Iris pigment epithelial cell (primary cell): Measurements from ENCODE around the gene SPRN.
"Not testable (repeated sequence)": the region's sequence is repeated elsewhere in the genome, so short reads cannot be mapped to it uniquely, and the experiment has no call there.

Experiments used
- DNase-seq: peaks from one replicate; pipeline ENCODE4 v3.0.0-alpha.2; 2011; ENCODE audit warnings: low read depth

SPRN gene

DNA sequence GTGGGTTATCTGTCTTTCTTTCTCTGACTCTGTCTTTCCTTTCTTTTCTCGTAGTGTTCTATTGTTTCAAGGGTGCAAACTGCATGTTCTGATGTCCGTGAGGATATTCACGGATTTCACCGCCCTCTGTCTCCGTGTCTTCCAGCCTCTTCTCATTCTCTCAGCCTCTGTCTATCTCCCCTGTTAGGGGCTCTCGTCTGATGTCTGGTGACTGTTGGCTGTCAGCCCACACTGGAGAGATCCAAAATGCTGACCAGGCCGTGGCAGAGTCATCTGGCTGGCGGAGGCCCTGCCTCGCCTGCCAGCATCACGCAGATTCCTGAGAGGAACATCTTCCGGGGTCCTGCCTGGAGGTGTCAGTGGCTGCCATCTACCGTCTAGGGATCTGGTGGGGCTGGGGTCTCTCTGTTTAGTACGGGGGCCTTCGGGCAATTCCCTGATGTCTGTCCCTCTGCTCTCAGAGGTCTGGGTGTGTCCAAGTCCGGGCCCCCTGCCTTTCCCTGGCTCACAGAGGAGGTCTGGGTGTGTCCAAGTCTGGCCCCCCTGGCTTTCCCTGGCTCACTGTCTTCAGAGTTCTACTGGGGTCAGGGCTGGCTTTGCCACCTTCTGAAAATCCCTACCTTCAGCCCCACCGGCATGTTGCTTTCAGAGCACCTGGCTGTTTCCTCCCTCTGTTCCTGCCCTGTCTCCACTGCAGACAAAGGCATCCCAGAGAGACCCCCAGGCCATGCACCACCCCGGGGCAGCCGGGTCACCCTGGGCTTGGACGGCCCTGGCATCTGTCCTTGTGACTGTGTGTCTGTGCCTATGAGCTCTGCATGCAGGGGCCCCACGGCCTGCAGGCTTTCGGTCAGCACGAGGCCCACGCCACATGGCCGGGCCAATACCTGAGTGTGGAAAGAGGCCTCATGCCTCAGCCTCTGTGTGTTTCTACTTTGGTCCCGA is 15.4 kb upstream of the SPRN start:
- DNase-seq, result no peak

DNA sequence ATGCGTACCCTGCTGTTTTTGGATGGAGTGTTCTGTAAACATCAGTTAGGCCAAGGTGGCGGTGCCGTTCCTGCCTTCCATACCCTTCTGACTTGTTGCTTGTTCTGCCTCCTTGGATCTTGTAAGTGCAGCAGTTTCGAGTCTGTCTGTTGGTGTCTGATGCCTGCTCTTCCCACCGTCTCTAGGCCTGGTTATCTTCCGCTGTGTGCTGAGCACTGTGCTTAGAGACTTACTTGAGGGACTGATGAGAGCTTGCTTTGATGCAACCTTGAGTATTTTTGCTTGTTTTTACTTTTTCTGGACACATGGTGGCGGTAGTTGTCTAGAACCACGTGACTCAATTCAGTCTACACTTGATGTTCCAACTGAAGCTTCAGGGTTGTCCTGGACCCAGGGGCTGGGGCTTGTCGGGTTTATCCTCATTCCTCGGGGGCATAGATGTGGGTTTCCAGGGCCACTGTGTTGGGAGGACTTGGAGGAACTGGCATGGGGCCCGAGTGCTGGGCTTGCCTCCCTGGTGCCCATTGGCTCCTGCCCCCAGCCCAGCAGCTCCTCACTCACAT is 14.4 kb upstream of the SPRN start:
- DNase-seq, result peak; percentile 37

- not testable (repeated sequence) for DNase-seq
Measured at GRCh38 chr10:133432789-133433188, 8.4 kb upstream of the SPRN start.

- DNase-seq, result not testable (repeated sequence)
Measured at GRCh38 chr10:133431888-133432613, 7.6 kb upstream of the SPRN start.

GRCh38 chr10:133429571-133429970 is 5.1 kb upstream of the SPRN start:
- not testable (repeated sequence) for DNase-seq

GRCh38 chr10:133424102-133424501 is 323 bp downstream of the SPRN start:
- not testable (repeated sequence) for DNase-seq

DNA sequence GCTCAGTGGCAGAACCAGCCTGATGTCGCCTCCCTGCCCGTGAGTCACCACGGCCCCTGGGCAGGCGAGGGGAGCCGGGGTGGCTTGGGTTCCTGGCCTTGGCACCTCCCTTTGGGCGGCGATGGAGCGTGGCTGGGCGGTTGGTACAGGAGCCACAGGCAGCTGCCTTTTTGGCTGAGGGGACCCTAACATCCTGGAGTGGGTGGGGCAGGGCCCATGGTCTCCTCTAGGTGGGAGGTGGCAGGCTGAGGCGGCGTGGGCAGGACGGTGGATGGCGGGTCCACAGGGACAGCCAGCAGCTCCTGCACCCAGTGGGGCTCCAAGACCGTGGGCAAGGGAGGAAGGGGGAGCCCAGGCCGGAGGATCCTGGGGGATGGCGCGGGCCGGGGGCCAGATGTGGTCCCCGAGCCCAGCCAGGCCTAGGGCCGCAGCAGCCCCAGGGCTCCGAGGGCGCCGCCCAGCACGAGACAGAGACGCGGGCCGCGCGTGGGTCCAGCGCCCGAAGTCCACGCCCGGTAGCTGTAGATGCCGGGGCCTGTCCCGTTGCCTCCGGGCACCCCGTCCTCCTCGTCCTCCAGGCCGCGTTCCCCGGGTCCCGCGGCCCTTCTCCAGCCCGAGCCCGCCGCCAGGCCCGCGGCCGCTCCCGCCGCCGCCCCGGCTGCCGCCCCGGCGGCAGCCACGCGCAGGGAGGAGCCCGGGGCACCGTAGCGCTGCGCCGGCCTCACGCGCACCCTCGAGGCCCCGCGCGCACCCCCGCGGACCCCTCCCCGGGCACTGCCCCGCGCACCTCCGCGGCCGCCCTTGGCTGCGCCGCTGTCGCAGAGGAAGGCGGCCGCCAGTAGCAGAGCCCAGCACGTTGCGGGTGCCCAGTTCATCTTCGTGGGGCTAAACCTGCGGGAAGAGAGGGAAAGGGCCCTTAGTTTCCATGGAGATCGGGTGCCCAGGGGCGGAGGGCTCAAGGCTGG is 1.3 kb downstream of the SPRN start:
- DNase-seq, result no peak

DNA sequence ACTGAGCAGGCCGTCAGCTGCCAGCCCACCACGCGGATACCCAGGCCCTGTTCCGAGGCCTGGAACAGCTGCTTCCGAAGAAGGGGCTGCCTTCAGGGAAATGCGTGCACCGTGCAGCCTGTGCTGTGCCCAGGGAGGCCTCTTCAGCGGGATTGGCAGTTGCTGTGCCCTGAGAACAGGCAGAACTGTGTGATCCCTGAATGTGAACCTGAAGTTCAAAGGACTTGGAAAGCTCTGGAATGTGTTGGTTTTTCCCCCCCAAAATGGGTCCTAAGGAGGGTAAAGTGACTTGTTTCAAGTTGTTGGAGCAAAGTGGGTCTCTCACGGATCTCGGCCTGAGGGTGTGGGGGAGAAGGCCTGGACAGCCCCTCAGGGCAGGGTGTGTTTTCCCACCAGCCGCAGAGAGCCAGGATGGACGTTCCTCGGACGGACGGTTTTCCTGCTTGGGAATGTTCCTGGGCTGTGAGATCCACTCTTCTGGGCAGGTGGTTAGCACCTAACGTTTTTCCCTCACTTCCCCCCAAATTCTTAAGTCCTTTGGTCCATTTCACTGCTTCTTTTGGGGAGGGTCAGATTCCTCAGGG is 2.1 kb downstream of the SPRN start:
- no peak for DNase-seq

DNA sequence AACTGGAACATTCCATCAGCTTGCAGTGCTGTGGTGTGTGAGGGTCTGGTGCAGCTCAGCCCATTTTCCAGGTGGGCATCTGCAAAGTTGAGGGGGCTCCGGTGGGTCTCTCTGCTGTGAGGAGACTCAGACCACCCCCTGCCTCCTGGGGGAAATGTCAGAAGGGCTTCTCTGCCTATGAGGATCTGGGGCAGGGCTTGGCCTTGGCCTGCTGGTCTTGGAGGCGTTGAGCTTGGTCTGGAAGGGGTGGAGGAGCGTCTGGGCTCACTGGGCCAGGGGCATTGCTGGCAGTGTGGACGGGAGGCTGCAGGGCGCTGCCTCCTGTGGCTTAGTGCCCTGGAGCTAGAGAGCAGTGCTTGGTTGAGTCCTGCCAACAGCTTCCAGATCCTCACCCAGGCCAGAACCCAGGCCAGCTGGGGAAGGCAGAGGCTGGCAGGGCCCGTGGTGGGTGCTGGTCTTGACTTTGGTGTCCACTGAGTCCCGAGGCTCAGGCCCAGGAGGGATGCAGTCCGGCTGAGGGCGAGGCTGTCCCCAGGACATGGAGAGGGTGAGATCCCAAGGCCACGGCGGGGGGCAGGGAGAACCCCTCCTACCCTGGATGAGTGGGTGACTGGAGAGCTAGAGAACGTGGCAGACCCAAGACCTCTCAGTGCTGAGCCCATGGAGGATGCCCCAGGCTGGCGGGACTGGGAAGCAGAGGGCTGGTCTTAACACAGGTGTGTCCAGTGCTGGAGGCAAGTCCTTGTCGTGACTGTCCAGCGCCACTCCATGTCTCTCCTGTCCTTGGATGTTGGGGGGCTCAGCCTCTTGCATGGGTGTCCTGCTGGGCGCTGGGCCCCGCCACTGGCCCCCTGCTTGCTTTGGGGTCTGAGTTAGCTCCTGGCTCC is 2.8 kb downstream of the SPRN start:
- no peak for DNase-seq

DNA sequence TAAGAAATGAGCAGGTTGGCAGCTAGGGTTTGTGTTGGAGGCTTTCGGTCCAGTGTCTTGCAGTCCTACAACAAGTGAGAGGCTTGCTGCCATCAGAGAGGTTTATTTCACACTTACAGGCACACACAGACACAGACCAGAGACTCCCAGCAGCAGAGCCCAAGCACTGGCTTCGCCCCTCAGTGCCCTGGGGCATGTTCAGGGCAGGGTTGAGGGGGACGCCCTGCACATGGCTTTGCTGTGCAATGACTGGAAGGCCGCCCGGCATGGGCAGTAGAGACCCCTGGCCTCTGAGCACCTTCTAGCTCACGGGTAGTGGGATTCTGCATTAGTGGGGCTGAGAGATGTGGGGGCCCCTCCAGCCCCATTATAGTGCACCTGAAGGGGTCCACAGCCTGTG is 3.8 kb downstream of the SPRN start:
- DNase-seq, result no peak

- no peak for DNase-seq
Measured at GRCh38 chr10:133420028-133420427, 4.4 kb downstream of the SPRN start.

DNA sequence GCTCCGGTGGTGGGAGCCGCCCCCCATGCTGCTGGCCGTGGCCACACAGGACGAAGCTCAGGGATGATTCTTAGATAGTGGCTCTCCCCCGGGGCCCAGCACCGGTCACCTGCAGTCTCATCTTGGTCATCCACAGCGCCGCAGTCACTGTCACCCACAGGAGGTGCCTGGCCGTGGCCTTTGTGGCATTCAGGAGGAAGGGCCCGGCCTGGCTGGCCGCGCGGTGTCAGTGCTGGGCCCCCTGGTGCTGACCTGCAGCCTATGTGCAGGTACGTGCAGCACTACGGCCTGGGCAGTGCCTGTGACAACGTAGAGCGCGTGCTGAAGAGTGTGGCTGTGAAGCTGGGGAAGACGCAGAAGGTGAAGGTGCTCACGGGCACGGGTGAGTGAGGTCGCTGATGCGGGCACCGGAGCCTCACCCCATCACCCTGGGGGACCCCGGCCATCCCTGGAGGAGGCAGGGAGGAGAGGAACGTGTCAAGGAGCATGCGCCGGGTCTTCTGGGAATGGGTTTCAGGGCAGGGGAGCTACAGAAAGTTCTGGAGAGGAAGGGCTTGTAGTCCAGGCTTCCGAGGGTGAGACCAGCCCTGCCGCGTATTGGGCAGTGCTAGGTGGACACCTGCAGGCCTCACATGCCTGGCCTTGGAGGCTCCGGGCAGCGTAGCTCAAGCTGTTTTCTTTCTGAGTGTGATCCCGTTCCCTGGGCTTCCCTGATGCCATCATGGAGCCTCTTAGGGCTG is 5.0 kb downstream of the SPRN start:
- DNase-seq, result no peak

DNA sequence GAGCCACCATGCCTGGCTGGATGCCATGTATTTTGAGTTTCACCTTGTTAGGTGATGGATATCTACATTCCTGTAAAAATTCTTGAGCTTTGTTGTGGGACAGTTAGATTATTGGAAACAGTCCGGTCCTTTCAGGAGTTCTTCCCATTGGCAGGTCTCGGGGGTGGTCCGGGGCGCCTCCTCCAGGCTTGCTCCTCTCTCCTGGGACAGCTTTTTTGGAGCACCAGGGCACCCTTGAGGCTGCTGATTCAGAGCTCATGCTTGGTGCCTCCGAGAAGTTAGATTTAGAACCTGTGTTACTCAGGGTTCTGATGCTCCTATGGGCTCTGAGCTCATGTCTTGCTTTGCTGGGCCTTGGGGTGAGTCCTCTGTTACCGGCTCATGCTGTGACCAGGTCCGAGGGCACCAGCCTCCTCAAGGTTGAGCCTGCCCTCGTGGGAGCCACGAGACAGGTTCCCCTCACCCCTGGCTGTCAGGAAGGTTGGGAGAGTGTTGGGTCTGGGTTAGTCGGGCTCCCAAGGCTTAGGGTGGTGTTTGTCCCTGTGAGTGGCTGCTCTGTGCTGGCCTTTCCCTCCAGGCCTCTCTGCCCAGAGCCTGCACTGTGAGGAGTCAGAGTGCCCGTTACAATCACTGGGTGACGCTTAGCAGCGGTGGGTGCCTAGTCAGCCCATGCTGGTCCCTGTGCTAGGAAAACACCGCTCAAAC is 6.0 kb downstream of the SPRN start:
- DNase-seq, result no peak

DNA sequence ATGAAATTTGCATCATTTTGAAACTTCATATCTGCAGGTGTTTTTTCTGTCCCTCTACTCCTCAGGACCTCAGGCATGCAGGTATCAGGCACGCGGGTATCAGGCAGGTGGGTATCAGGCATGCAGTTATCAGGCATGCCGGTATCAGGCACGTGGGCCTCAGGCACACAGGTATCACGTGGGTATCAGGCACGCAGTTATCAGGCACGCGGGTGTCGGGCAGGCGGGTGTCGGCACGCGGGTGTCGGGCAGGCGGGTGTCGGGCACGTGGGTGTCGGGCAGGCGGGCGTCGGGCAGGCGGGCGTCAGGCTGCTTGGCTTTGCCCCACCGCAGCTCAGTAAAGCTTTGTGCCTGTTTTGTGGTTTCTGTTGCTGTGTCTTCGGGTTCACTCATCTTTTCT is 8.7 kb downstream of the SPRN start:
- no peak for DNase-seq

DNA sequence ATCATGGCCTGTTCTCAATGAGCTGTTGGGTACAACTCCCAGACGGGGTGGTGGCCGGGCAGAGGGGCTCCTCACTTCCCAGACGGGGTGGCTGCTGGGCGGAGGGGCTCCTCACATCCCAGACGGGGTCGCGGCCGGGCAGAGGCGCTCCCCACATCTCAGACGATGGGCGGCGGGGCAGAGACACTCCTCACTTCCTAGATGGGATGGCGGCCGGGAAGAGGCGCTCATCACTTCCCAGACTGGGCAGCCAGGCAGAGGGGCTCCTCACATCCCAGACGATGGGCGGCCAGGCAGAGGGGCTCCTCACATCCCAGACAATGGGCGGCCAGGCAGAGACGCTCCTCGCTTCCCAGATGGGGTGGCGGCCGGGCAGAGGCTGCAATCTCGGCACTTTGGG is 10.0 kb downstream of the SPRN start:
- not testable (repeated sequence) for DNase-seq

GRCh38 chr10:133412381-133412711 is 12.1 kb downstream of the SPRN start:
- DNase-seq, result no peak

- DNase-seq, result no peak
Measured at GRCh38 chr10:133411523-133412380, 12.7 kb downstream of the SPRN start.
